Activated CD8-positive, alpha-beta T cell treated with anti-CD3 and anti-CD28 coated beads for 36 hours (primary cell): ENCODE measurements around the gene GRB14. TPM values are rescaled to one million over a fixed set of nuclear protein-coding genes. Genes with fewer than 3 reads are reported as not detected.

ENCODE experiments used
- ATAC-seq: fragments of 200-7000 bp; cut with Tn5 transposase; one replicate; pipeline ENCODE4 v1.10.0; 2021; ENCODE audit warnings: mild to moderate bottlenecking, moderate library complexity
- CTCF ChIA-PET: fragments of 350-600 bp; sonication (Branson Sonifier 250); formaldehyde crosslinking; loops from one replicate; lab custom pipeline; 2021; ENCODE audit warnings: antibody characterized with exemption; lab: Charles Lee
- POLR2A ChIA-PET: fragments of 350-600 bp; sonication (Branson Sonifier 250); formaldehyde crosslinking; loops from one replicate; lab custom pipeline; 2021; ENCODE audit warnings: antibody characterized with exemption; lab: Charles Lee
- DNase-seq: peaks from one replicate; pipeline ENCODE4 v3.0.0-alpha.2; 2020
- H3K27ac Mint-ChIP-seq: one replicate; pipeline ENCODE4 v1.8.0; 2021; ENCODE audit warnings: mild to moderate bottlenecking, mixed read lengths
- H3K27me3 Mint-ChIP-seq: one replicate; pipeline ENCODE4 v1.8.0; 2021; ENCODE audit warnings: mixed read lengths
- H3K36me3 Mint-ChIP-seq: one replicate; pipeline ENCODE4 v1.8.0; 2021; ENCODE audit warnings: low read depth, mixed read lengths
- H3K4me1 Mint-ChIP-seq: one replicate; pipeline ENCODE4 v1.8.0; 2021; ENCODE audit warnings: low read depth, mixed read lengths
- H3K4me3 Mint-ChIP-seq: one replicate; pipeline ENCODE4 v1.8.0; 2021; ENCODE audit warnings: mild to moderate bottlenecking, moderate library complexity, mixed read lengths
- H3K9me3 Mint-ChIP-seq: one replicate; pipeline ENCODE4 v1.8.0; 2021; ENCODE audit warnings: mixed read lengths
- intact Hi-C: fragments of 100-400 bp; cut with micrococcal nuclease; formaldehyde crosslinking; loops from one replicate; pipeline ENCODE4 v1.10.0; 2022
- total RNA-seq, 2 experiments: library from RNA; stranded (reverse); gene quantifications; one replicate each; pipeline ENCODE4 v1.2.3, GENCODE V29; 2021
- TF ChIP-seq, protein P1 (sequence below): fragments of 200-600 bp; IDR thresholded peaks from one replicate; pipeline ENCODE4 v1.8.0; 2022; ENCODE audit warnings: antibody characterized with exemption, mild to moderate bottlenecking

GRB14 gene
- total RNA-seq, 2 experiments from 2014 or later, result not detected

DNA sequence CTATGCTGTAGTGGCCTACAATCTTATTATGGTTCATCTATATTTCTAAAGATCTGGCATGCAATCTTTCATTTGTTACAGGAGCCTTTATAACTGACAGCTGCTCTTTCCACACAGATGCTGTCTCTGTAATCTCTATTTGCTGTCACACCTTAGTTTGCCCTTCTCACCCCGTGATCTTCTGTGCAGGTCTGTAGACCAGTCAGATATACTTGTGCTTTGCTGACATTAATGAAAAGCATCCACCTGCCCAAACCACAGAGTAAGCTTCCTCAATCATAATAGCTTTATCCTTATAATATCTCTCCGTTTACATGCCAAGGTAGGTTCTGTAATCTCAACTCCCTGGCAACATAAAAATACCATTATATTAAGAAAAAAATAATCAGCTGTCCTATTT is 122.4 kb downstream of the GRB14 start:
- Mint-ChIP-seq H3K4me3 (no peak overlapping the region), H3K27me3 (no peaks in the 10 kb centered on the region), H3K4me1 (no peaks in the 10 kb centered on the region), H3K27ac (no peak overlapping the region), H3K9me3 (no peaks in the 10 kb centered on the region), H3K36me3 (no peaks in the 10 kb centered on the region)
- CTCF ChIA-PET, result no interaction called here
- POLR2A ChIA-PET, result no interaction called here
- no peak for ATAC-seq
- TF ChIP-seq, protein P1, sequence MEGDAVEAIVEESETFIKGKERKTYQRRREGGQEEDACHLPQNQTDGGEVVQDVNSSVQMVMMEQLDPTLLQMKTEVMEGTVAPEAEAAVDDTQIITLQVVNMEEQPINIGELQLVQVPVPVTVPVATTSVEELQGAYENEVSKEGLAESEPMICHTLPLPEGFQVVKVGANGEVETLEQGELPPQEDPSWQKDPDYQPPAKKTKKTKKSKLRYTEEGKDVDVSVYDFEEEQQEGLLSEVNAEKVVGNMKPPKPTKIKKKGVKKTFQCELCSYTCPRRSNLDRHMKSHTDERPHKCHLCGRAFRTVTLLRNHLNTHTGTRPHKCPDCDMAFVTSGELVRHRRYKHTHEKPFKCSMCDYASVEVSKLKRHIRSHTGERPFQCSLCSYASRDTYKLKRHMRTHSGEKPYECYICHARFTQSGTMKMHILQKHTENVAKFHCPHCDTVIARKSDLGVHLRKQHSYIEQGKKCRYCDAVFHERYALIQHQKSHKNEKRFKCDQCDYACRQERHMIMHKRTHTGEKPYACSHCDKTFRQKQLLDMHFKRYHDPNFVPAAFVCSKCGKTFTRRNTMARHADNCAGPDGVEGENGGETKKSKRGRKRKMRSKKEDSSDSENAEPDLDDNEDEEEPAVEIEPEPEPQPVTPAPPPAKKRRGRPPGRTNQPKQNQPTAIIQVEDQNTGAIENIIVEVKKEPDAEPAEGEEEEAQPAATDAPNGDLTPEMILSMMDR, result no peak
- DNase-seq, result no peak
- intact Hi-C loops, result no loop called here

DNA sequence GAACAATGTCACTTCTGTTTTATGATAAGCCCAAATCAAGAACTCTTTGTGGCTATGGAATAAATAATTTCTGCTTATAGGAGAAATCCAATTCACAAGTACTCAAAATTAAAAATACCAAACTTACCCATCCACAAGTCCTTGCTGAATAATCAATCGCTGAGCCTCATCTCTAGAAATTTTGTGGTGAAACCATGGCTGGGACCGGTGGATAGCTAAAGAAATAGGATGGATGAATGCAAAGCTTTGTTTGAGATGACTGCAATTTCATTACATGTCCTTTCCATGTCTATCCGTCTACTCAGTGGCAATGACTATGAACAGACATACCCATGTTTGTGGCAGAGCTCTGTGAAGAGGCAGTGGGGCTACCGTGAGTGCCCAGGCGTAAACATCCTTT is 124.4 kb downstream of the GRB14 start:
- no peaks in the 10 kb centered on the region for H3K27me3 Mint-ChIP-seq
- H3K4me1 Mint-ChIP-seq, result no peaks in the 10 kb centered on the region
- H3K27ac Mint-ChIP-seq, result no peak overlapping the region
- ChIA-PET POLR2A (no interaction called here), CTCF (interaction anchor here (0.7 kb wide), 1 partner anchor 10 kb away, joined by 3 read pairs; no protein-coding TSS in a partner anchor)
- no peaks in the 10 kb centered on the region for H3K9me3 Mint-ChIP-seq
- H3K36me3 Mint-ChIP-seq, result no peaks in the 10 kb centered on the region
- DNase-seq (no peak), ATAC-seq (no peak)
- TF ChIP-seq, protein P1, result no peak
- H3K4me3 Mint-ChIP-seq, result no peak overlapping the region
- intact Hi-C loops, result no loop called here

DNA sequence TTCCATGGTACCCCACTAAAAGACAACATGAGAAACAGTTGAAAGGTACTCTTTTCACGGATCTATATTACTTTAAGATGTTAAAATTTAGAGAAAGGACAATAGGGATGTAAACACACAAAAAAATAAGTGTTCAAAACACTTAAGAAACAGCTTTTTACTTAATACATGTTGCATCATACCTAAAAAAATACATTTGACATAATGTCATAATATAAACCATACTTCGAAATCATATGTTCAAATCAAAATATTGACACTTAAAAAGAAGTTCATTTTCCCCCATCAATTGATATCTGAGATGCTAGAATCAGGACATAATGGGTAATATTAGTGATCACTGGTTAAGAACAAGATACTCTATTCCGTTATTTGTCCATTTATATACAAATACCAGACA is 124.9 kb downstream of the GRB14 start:
- TF ChIP-seq, protein P1, result no peak
- ATAC-seq (no peak), DNase-seq (no peak)
- Mint-ChIP-seq H3K4me1 (no peaks in the 10 kb centered on the region), H3K27me3 (no peaks in the 10 kb centered on the region), H3K4me3 (no peak overlapping the region), H3K27ac (no peak overlapping the region), H3K9me3 (no peaks in the 10 kb centered on the region), H3K36me3 (no peaks in the 10 kb centered on the region)
- POLR2A ChIA-PET, result no interaction called here
- intact Hi-C loops, result no loop called here
- CTCF ChIA-PET, result no interaction called here

DNA sequence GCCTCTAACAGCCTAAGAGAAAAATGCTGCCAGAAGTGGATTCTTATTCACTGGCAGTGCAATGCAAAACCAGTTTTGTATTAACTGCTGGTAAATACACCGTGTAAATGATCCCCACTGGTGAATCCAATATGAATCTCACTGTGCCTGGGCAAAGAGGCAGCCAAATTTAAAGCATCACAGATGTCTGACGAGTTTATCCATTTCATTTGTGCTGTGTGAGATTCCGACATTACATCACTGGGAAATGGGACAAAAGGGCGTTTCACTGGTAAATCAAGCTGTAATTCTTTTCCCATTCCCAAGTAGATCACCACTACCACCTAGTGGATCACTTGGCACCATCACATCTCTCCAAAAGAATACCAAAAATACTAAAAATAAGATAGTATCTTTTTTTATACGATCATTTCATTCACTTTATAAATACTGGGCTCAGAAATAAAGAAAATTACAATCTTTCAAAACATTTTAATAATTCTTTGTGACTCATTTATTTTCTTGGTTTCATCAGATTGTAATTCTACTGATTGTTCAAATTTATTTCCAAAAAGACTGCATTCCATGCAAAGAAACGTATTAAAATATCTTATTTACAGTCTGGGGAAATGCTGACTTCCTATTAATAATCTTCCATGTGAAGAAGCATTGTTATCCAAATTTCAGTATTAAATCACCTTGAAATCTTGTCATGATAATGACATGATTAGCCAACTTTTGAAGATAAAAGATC is 125.6 kb downstream of the GRB14 start:
- intact Hi-C loops, result no loop called here
- H3K27ac Mint-ChIP-seq, result no peak overlapping the region

DNA sequence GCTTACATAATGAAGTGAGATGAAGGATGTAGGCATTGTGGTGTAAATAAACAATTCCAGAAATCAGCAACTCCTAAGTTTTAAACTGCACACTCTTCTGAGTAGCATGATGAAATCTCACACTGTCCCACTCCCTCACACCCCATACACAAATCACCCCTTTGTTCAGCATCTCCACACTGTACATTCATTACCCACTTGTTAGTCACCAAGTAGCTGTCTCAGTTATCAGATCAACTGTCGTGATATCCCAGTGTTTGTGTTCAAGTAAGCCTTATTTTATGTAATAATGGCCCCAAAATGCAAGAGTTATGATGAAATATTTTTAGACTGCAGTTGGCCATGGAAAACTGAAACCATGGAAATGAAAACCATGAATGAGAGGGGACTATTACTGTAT is 135.7 kb downstream of the GRB14 start:
- no peak overlapping the region for H3K27ac Mint-ChIP-seq
- no peak for DNase-seq
- ChIA-PET CTCF (no interaction called here), POLR2A (no interaction called here)
- no peak for ATAC-seq
- no peak overlapping the region for H3K4me3 Mint-ChIP-seq
- TF ChIP-seq, protein P1, result no peak
- intact Hi-C loops, result no loop called here
- no peaks in the 10 kb centered on the region for H3K9me3 Mint-ChIP-seq
- no peaks in the 10 kb centered on the region for H3K27me3 Mint-ChIP-seq
- H3K36me3 Mint-ChIP-seq, result no peaks in the 10 kb centered on the region
- no peaks in the 10 kb centered on the region for H3K4me1 Mint-ChIP-seq

More for the DNA sequence above, 125.6 kb downstream of the GRB14 start:
- ATAC-seq (no peak), DNase-seq (no peak)
- no peaks in the 10 kb centered on the region for H3K27me3 Mint-ChIP-seq
- no peak overlapping the region for H3K4me3 Mint-ChIP-seq
- ChIA-PET CTCF (no interaction called here), POLR2A (no interaction called here)
- H3K36me3 Mint-ChIP-seq, result no peaks in the 10 kb centered on the region
- H3K9me3 Mint-ChIP-seq, result no peaks in the 10 kb centered on the region
- H3K4me1 Mint-ChIP-seq, result no peaks in the 10 kb centered on the region
- TF ChIP-seq, protein P1, result no peak
